ENCODE measurements around the gene FAM200B. TPM values are rescaled to one million over a fixed set of nuclear protein-coding genes. Genes with fewer than 3 reads are reported as not detected.

Gene FAM200B
- total and polyA plus RNA-seq, 3 donors from 2014 or later = 41.8 to 75.2 (median 48.9) TPM

DNA sequence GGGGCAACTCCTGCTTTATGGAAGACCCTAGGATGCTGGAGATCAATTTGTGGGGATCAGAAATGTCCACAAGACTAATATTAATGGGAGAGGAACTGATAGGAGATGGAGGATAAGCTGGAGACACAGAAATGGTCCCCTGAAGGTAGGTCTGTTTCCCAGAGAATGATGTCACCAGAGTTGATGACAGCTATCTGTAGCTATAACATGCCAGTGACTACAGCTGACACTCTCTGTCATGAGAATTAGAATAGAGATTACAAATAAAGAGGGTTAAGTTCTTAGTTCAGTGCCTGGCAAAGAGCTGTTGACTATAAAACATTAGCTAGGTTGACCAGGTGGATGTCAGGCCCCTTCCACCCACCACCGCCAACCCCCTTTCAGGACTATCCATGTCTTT lies 30.6 kb downstream of the FAM200B start:
- no peaks in the 10 kb centered on the region for H3K36me3 ChIP-seq (ENCODE audit: low read depth, missing control alignments)
- no peaks in the 10 kb centered on the region for H3K9me3 ChIP-seq
- no peak overlapping the region for H3K27ac ChIP-seq
- H3K27me3 ChIP-seq = no peaks in the 10 kb centered on the region
- H3K4me1 ChIP-seq = no peaks in the 10 kb centered on the region
- no peak overlapping the region for H3K4me3 ChIP-seq
- WGBS, 2 donors = 94 to 100% methylated on average over 1 of the region's 1 CpG
- intact Hi-C loops (cut with DNase I; ENCODE audit: low total_unique reads) = no loop called here
- TF ChIP-seq POLR2A (IDR thresholded peaks at IDR 0.05) (no peak), CTCF (IDR thresholded peaks at IDR 0.05) (no peak)
- no peak for DNase-seq

DNA sequence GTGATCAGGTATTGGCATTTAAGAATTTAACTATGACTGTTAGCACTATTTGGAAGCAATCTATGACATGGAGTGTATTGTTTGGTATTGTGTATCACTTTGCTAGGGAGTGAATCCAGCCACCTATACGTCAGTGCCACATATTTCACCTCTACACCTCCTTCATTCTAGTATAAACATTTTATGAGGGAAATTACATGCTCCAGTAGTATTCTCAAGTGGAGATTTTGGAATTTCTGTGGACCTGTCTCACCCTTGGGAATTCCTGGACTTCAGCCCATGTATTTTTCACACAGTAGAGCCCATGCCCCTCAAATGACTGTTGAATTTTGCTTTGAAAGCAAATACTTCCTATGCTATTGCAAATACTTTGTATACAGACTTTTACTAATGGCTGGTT lies 32.5 kb downstream of the FAM200B start:
- TF ChIP-seq CTCF (IDR thresholded peaks at IDR 0.05) (no peak), POLR2A (IDR thresholded peaks at IDR 0.05) (no peak)
- Histone ChIP-seq H3K9me3 (no peaks in the 10 kb centered on the region), H3K27me3 (no peaks in the 10 kb centered on the region), H3K4me1 (no peaks in the 10 kb centered on the region), H3K36me3 (ENCODE audit: low read depth, missing control alignments) (no peaks in the 10 kb centered on the region), H3K4me3 (no peak overlapping the region), H3K27ac (no peak overlapping the region)
- intact Hi-C loops (cut with DNase I; ENCODE audit: low total_unique reads) = no loop called here
- no peak for DNase-seq
- 100% methylated on average over 1 of the region's 1 CpG for WGBS, 2 donors

- intact Hi-C loops (cut with DNase I; ENCODE audit: low total_unique reads) = no loop called here
- DNase-seq = no peak
- H3K9me3 ChIP-seq = no peaks in the 10 kb centered on the region
- H3K27me3 ChIP-seq = no peaks in the 10 kb centered on the region
- 70 to 77% methylated on average over 8 of the region's 8 CpGs for WGBS, 2 donors
- no peaks in the 10 kb centered on the region for H3K4me1 ChIP-seq
- H3K36me3 ChIP-seq (ENCODE audit: low read depth, missing control alignments) = no peaks in the 10 kb centered on the region
- TF ChIP-seq CTCF (IDR thresholded peaks at IDR 0.05) (no peak), POLR2A (IDR thresholded peaks at IDR 0.05) (no peak)
- H3K4me3 ChIP-seq = no peak overlapping the region
- no peak overlapping the region for H3K27ac ChIP-seq
Measured at GRCh38 chr4:15714646-15715435, 33.2 kb downstream of the FAM200B start.

DNA sequence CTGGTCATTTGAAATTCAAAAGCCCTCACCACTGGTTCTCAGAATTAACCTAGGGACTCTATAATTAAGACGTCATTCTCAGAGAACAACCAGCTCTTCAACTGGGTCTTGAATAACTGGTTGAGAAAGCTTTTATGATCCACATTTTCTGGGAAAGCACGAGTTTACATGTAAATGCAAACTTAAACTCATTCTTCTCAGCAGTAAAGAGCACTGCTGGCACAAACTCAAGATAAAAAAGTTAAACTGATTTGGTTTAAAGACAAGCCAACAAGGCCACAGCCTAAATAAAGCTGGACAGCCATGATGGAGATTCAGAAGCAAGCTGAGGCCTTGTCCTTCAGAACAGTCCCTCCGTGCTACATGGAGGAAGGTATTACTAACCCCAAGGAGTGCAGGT lies 34.5 kb downstream of the FAM200B start:
- Histone ChIP-seq H3K4me3 (no peak overlapping the region), H3K36me3 (ENCODE audit: low read depth, missing control alignments) (no peaks in the 10 kb centered on the region), H3K4me1 (no peaks in the 10 kb centered on the region), H3K9me3 (no peaks in the 10 kb centered on the region), H3K27ac (no peak overlapping the region), H3K27me3 (no peaks in the 10 kb centered on the region)
- intact Hi-C loops (cut with DNase I; ENCODE audit: low total_unique reads) = no loop called here
- TF ChIP-seq CTCF (IDR thresholded peaks at IDR 0.05) (no peak), POLR2A (IDR thresholded peaks at IDR 0.05) (no peak)
- DNase-seq = no peak
- 77 to 85% methylated on average over 3 of the region's 3 CpGs for WGBS, 2 donors

GRCh38 chr4:15717086-15717485 lies 35.5 kb downstream of the FAM200B start:
- no peak overlapping the region for H3K27ac ChIP-seq

More at GRCh38 chr4:15717086-15717485, 35.5 kb downstream of the FAM200B start:
- DNase-seq = no peak
- intact Hi-C loops (cut with DNase I; ENCODE audit: low total_unique reads) = no loop called here
- Histone ChIP-seq H3K27me3 (no peaks in the 10 kb centered on the region), H3K9me3 (no peaks in the 10 kb centered on the region), H3K4me1 (no peaks in the 10 kb centered on the region), H3K4me3 (no peak overlapping the region), H3K36me3 (ENCODE audit: low read depth, missing control alignments) (no peaks in the 10 kb centered on the region)
- WGBS, 2 donors = 56 to 72% methylated on average over 6 of the region's 6 CpGs
- no peak for TF ChIP-seq CTCF (IDR thresholded peaks at IDR 0.05)
- TF ChIP-seq POLR2A (IDR thresholded peaks at IDR 0.05) = no peak

All from testis (tissue), 3 donors.